GM12864 (cell line): Measurements from ENCODE around the gene SPTBN4.

Experiments used
- DNase-seq: peaks from one replicate; pipeline ENCODE4 v3.0.0-alpha.2; 2011; ENCODE audit warnings: low read depth
- H3K4me3 ChIP-seq: 2 replicates; pipeline ENCODE4 v1.5.1; 2011; ENCODE audit warnings: mild to moderate bottlenecking, low read depth, low read length, control low read depth
- CTCF ChIP-seq: IDR thresholded peaks from 2 replicates; pipeline ENCODE4 v1.5.1; 2011; ENCODE audit warnings: low read depth, mild to moderate bottlenecking, moderate library complexity, low read length, control low read depth, inconsistent platforms; ENCODE audit errors: missing control alignments

Gene SPTBN4

GRCh38 chr19:40611900-40612698, 145.3 kb downstream of the SPTBN4 start:
- DNase-seq, result no peak
- TF ChIP-seq CTCF, result no peak
- no peak overlapping the region for H3K4me3 ChIP-seq

- DNase-seq, result no peak
- TF ChIP-seq CTCF, result no peak
- peak overlapping the region; percentile 80 for H3K4me3 ChIP-seq
Observed at GRCh38 chr19:40612831-40613689, 146.3 kb downstream of the SPTBN4 start.

- TF ChIP-seq CTCF, result no peak
- peak; percentile 62 for DNase-seq
- peak overlapping the region; percentile 80 for H3K4me3 ChIP-seq
Observed at GRCh38 chr19:40613690-40614621, 147.2 kb downstream of the SPTBN4 start.

GRCh38 chr19:40614622-40615411, 148.0 kb downstream of the SPTBN4 start:
- TF ChIP-seq CTCF, result no peak
- H3K4me3 ChIP-seq, result peak overlapping the region; percentile 80
- no peak for DNase-seq

- no peak for DNase-seq
- H3K4me3 ChIP-seq, result no peak overlapping the region
- no peak for TF ChIP-seq CTCF
Observed at GRCh38 chr19:40616178-40616577, 149.4 kb downstream of the SPTBN4 start.

GRCh38 chr19:40616941-40617340, 150.1 kb downstream of the SPTBN4 start:
- no peak for DNase-seq
- TF ChIP-seq CTCF, result no peak
- H3K4me3 ChIP-seq, result no peak overlapping the region
